HepG2 (cell line): ENCODE measurements around the gene FAM110D.

ENCODE experiments used
- ARNTL ChIP-seq: sonication (generic); formaldehyde crosslinking; IDR thresholded peaks from 2 replicates; pipeline ENCODE4 v1.4.0; 2020; ENCODE audit warnings: mild to moderate bottlenecking, missing genetic modification reagents
- CTCF ChIP-seq: sonication (generic); formaldehyde crosslinking; IDR thresholded peaks from 2 replicates; pipeline ENCODE4 v1.5.0; 2020; ENCODE audit warnings: mild to moderate bottlenecking, missing genetic modification reagents, moderate library complexity
- ERF ChIP-seq: IDR thresholded peaks from 2 replicates; pipeline ENCODE4 v1.6.1; 2018; ENCODE audit warnings: missing biosample characterization, missing genetic modification reagents
- ETV6 ChIP-seq: sonication (generic); formaldehyde crosslinking; conservative IDR thresholded peaks from 2 replicates; pipeline ENCODE4 v1.4.0; 2020; ENCODE audit warnings: missing genetic modification reagents
- EZH2 ChIP-seq: conservative IDR thresholded peaks from 2 replicates; pipeline ENCODE4 v1.6.1; 2012; ENCODE audit warnings: mild to moderate bottlenecking, low read depth, low read length, moderate library complexity
- FOXJ3 ChIP-seq: sonication (generic); formaldehyde crosslinking; IDR thresholded peaks from 2 replicates; pipeline ENCODE4 v1.4.0; 2020; ENCODE audit warnings: missing genetic modification reagents, mild to moderate bottlenecking, borderline replicate concordance
- FOXM1 ChIP-seq: sonication (generic); formaldehyde crosslinking; IDR thresholded peaks from 2 replicates; pipeline ENCODE4 v1.5.0; 2020; ENCODE audit warnings: missing genetic modification reagents
- NFYB ChIP-seq: sonication (generic); formaldehyde crosslinking; IDR thresholded peaks from 2 replicates; pipeline ENCODE4 v1.4.0; 2020; ENCODE audit warnings: missing genetic modification reagents
- RARG ChIP-seq: sonication (generic); formaldehyde crosslinking; IDR thresholded peaks from 2 replicates; pipeline ENCODE4 v1.4.0; 2020; ENCODE audit warnings: low read depth, mild to moderate bottlenecking, missing genetic modification reagents
- STAT6 ChIP-seq: sonication (generic); formaldehyde crosslinking; IDR thresholded peaks from 2 replicates; pipeline ENCODE4 v1.4.0; 2020; ENCODE audit warnings: missing genetic modification reagents, mild to moderate bottlenecking, borderline replicate concordance
- ZBTB34 ChIP-seq: sonication (generic); formaldehyde crosslinking; IDR thresholded peaks from 2 replicates; pipeline ENCODE4 v1.8.0; 2022; ENCODE audit warnings: mild to moderate bottlenecking, missing genetic modification reagents
- ZBTB7B ChIP-seq: sonication (generic); formaldehyde crosslinking; IDR thresholded peaks from 2 replicates; pipeline ENCODE4 v1.4.0; 2020; ENCODE audit warnings: missing genetic modification reagents
- ZNF670 ChIP-seq: sonication (generic); formaldehyde crosslinking; IDR thresholded peaks from 2 replicates; pipeline ENCODE4 v1.8.0; 2022; ENCODE audit warnings: mild to moderate bottlenecking, missing genetic modification reagents, borderline replicate concordance

- TF ChIP-seq STAT6, result no peak
- TF ChIP-seq ZBTB34 (CRISPR knock-in tag), result no peak
- no peak for TF ChIP-seq FOXM1 (CRISPR knock-in tag)
- TF ChIP-seq NFYB (CRISPR knock-in tag), result no peak
- TF ChIP-seq ZBTB7B, result no peak
- no peak for TF ChIP-seq RARG (CRISPR knock-in tag)
- no peak for TF ChIP-seq FOXJ3 (CRISPR knock-in tag)
- TF ChIP-seq ZNF670 (CRISPR knock-in tag), result no peak
- TF ChIP-seq CTCF, result no peak
- TF ChIP-seq ETV6 (CRISPR knock-in tag), result no peak
- no peak for TF ChIP-seq EZH2
- TF ChIP-seq ERF (CRISPR knock-in tag), result no peak
- no peak for TF ChIP-seq ARNTL (CRISPR knock-in tag)
Observed at GRCh38 chr1:26121854-26122773, 36.8 kb upstream of the FAM110D start.
